GM21825 (cell line): Measurements from ENCODE around the gene PRMT1.

Experiments used
- ATAC-seq: cut with Tn5 transposase; IDR thresholded peaks from one replicate; pipeline ENCODE4 v1.9.1; 2021; ENCODE audit warnings: mild to moderate bottlenecking, moderate library complexity; ENCODE audit not compliant: unreplicated experiment

The PRMT1 gene

GRCh38 chr19:49651029-49651819, 25.8 kb upstream of the PRMT1 start:
- ATAC-seq: no peak

- no peak for ATAC-seq
Measured at GRCh38 chr19:49651820-49652550, 25.1 kb upstream of the PRMT1 start.

- no peak for ATAC-seq
Measured at GRCh38 chr19:49652551-49653465, 24.3 kb upstream of the PRMT1 start.

GRCh38 chr19:49653466-49653806, 23.6 kb upstream of the PRMT1 start:
- ATAC-seq: no peak

- no peak for ATAC-seq
Measured at GRCh38 chr19:49654581-49654980, 22.5 kb upstream of the PRMT1 start.

GRCh38 chr19:49655570-49656455, 21.3 kb upstream of the PRMT1 start:
- no peak for ATAC-seq

GRCh38 chr19:49656456-49657109, 20.5 kb upstream of the PRMT1 start:
- no peak for ATAC-seq

- ATAC-seq: no peak
Measured at GRCh38 chr19:49657493-49658138, 19.5 kb upstream of the PRMT1 start.

- ATAC-seq: no peak
Measured at GRCh38 chr19:49658139-49658517, 18.9 kb upstream of the PRMT1 start.

- ATAC-seq: no peak
Measured at GRCh38 chr19:49658566-49659442, 18.3 kb upstream of the PRMT1 start.

GRCh38 chr19:49660338-49660961, 16.6 kb upstream of the PRMT1 start:
- no peak for ATAC-seq

- no peak for ATAC-seq
Measured at GRCh38 chr19:49662011-49662410, 15.1 kb upstream of the PRMT1 start.

- ATAC-seq: no peak
Measured at GRCh38 chr19:49663224-49663623, 13.8 kb upstream of the PRMT1 start.

GRCh38 chr19:49664171-49665035, 12.7 kb upstream of the PRMT1 start:
- ATAC-seq: peak; percentile 32

GRCh38 chr19:49665036-49665350, 12.1 kb upstream of the PRMT1 start:
- ATAC-seq: no peak

GRCh38 chr19:49665351-49666119, 11.5 kb upstream of the PRMT1 start, which contains the start of the genes BCL2L12 and IRF3:
Gene BCL2L12 (plus strand): TSS chr19:49665933. CDS start chr19:49666693, 760 bp downstream.
Gene IRF3 (minus strand): TSS chr19:49665857. CDS start chr19:49664838, 1,019 bp downstream.
- peak; percentile 74 for ATAC-seq
